Liver (tissue), 3 donors: Measurements from ENCODE around the gene TWSG1.

ENCODE experiments used
- JUND ChIP-seq, 2 donors: IDR thresholded peaks; 2 replicates each; pipeline ENCODE4 v1.6.1; 2016; ENCODE audit warnings: antibody characterized with exemption in 2 of 2
- SP1 ChIP-seq: IDR thresholded peaks from 2 replicates; pipeline ENCODE4 v1.6.1; 2018; ENCODE audit warnings: antibody characterized with exemption, mild to moderate bottlenecking
- TF ChIP-seq, protein P1 (sequence below): fragments of 150-350 bp; IDR thresholded peaks from 2 replicates; pipeline ENCODE4 v1.5.1; 2017; ENCODE audit warnings: improper control_type of control experiment, low read depth, low read length; ENCODE audit not compliant: missing input control
- donor health status: healthy.
- donor health status: healthy.

- TF ChIP-seq SP1 (no peak), JUND (IDR thresholded peaks at IDR 0.05) (no peak)
- TF ChIP-seq, protein P1, sequence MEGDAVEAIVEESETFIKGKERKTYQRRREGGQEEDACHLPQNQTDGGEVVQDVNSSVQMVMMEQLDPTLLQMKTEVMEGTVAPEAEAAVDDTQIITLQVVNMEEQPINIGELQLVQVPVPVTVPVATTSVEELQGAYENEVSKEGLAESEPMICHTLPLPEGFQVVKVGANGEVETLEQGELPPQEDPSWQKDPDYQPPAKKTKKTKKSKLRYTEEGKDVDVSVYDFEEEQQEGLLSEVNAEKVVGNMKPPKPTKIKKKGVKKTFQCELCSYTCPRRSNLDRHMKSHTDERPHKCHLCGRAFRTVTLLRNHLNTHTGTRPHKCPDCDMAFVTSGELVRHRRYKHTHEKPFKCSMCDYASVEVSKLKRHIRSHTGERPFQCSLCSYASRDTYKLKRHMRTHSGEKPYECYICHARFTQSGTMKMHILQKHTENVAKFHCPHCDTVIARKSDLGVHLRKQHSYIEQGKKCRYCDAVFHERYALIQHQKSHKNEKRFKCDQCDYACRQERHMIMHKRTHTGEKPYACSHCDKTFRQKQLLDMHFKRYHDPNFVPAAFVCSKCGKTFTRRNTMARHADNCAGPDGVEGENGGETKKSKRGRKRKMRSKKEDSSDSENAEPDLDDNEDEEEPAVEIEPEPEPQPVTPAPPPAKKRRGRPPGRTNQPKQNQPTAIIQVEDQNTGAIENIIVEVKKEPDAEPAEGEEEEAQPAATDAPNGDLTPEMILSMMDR: no peak
These were observed 19.0 kb downstream of the TWSG1 start for GRCh38 chr18:9353596-9353995.
